K562 (cell line): ENCODE data around the gene CELF4. TPM values are rescaled to one million over a fixed set of nuclear protein-coding genes. Genes with fewer than 3 reads are reported as not detected.

Experiments
- ATAC-seq: fragments of 200-7000 bp; cut with Tn5 transposase; 3 replicates; pipeline ENCODE4 v1.9.1; 2020; ENCODE audit warnings: moderate library complexity
- BruUV-seq: library from RNA; stranded (reverse); fragments of 400-500 nt; replicated peaks from 2 replicates; lab custom pipeline; 2021; lab: Mats Ljungman, UMichigan
- CTCF ChIA-PET: fragments of 300-600 bp; formaldehyde crosslinking; extraction: SDS; loops from one replicate; lab custom pipeline; 2021; ENCODE audit warnings: low intra/inter-chr PET ratio; lab: Yijun Ruan, JAX
- POLR2A ChIA-PET: fragments of 300-600, 350-650 bp; sonication (Branson Sonifier 250); formaldehyde crosslinking; extraction: SDS; loops from one replicate; lab custom pipeline; 2021; ENCODE audit warnings: antibody characterized with exemption, inconsistent platforms; lab: Yijun Ruan, JAX
- DNase-seq, 4 experiments: peaks; one replicate each; pipeline versions ENCODE4 v3.0.0 to v3.0.0-alpha.2; 2011 to 2018; ENCODE audit warnings: low spot score in 3 of 4, mixed read lengths in 3 of 4; ENCODE audit errors: extremely low read depth in 1 of 4
- FAIRE-seq: peaks from 2 replicates; lab custom pipeline; 2011; peaks lifted over from hg19 to GRCh38; lab: Jason Lieb, UNC
- H2AFZ ChIP-seq: 2 replicates; pipeline ENCODE4 v1.6.0; 2011; ENCODE audit warnings: low read depth, low read length, control low read depth, inconsistent platforms
- H3K27ac ChIP-seq: fragments of 200-600 bp; 3 replicates; pipeline ENCODE4 v1.8.0; 2011; ENCODE audit warnings: low read depth, mild to moderate bottlenecking, control low read depth, inconsistent platforms, low read length, moderate library complexity, mixed read lengths; ENCODE audit errors: extremely low read depth
- H3K27me3 ChIP-seq, 2 experiments: fragments of 300-600 bp in 1 of 2; 2 replicates in 1 of 2; 3 replicates in 1 of 2; pipeline versions ENCODE4 v1.6.0 to v1.8.0; 2011; ENCODE audit warnings: inconsistent platforms in 2 of 2, low read length in 2 of 2, mild to moderate bottlenecking in 1 of 2, mixed read lengths in 1 of 2, moderate library complexity in 1 of 2; ENCODE audit not compliant: control insufficient read depth in 2 of 2, insufficient read depth in 2 of 2
- H3K36me3 ChIP-seq: fragments of 300-600 bp; 3 replicates; pipeline ENCODE4 v1.8.0; 2011; ENCODE audit warnings: mild to moderate bottlenecking, low read length, inconsistent platforms; ENCODE audit not compliant: control insufficient read depth, insufficient read depth
- H3K4me1 ChIP-seq, 2 experiments: fragments of 200-600 bp in 1 of 2; replicated peaks in 1 of 2; 2 replicates in 1 of 2; 3 replicates in 1 of 2; pipeline versions ENCODE4 v1.5.1 to v1.8.0; 2011; ENCODE audit warnings: inconsistent platforms in 2 of 2, low read length in 2 of 2, mild to moderate bottlenecking in 1 of 2, mixed read lengths in 1 of 2, moderate library complexity in 1 of 2; ENCODE audit not compliant: control insufficient read depth in 2 of 2, insufficient read depth in 2 of 2
- H3K4me2 ChIP-seq: 2 replicates; pipeline ENCODE4 v1.6.1; 2011; ENCODE audit warnings: low read length, control low read depth, inconsistent platforms, mixed read lengths; ENCODE audit not compliant: insufficient read depth
- H3K4me3 ChIP-seq: fragments of 200-600 bp; sonication (generic), shearing (Covaris generic); 2 replicates; pipeline ENCODE4 v1.5.1; 2016; ENCODE audit warnings: control low read depth, inconsistent platforms
- H3K79me2 ChIP-seq: fragments of 200-600 bp; 3 replicates; pipeline ENCODE4 v1.8.0; 2011; ENCODE audit warnings: low read length, inconsistent platforms; ENCODE audit not compliant: control insufficient read depth, insufficient read depth
- H3K9ac ChIP-seq, 2 experiments: 2 replicates each; pipeline versions ENCODE4 v1.6.0 to v1.6.1; 2011; ENCODE audit warnings: low read depth in 2 of 2, low read length in 2 of 2, control low read depth in 1 of 2, inconsistent platforms in 1 of 2, mild to moderate bottlenecking in 1 of 2, mixed read lengths in 1 of 2; ENCODE audit not compliant: insufficient read depth in 1 of 2
- H3K9me1 ChIP-seq: one replicate; pipeline ENCODE4 v1.6.0; 2011; ENCODE audit warnings: inconsistent platforms, mild to moderate bottlenecking, low read length, moderate library complexity; ENCODE audit not compliant: control insufficient read depth, insufficient read depth
- H3K9me3 ChIP-seq: replicated peaks from 2 replicates; pipeline ENCODE4 v1.5.1; 2011; ENCODE audit warnings: low read depth, low read length, inconsistent platforms; ENCODE audit not compliant: control insufficient read depth, insufficient read depth
- H4K20me1 ChIP-seq: replicated peaks from 2 replicates; pipeline ENCODE4 v1.6.1; 2011; ENCODE audit warnings: low read length, inconsistent platforms, mixed read lengths; ENCODE audit not compliant: control insufficient read depth, insufficient read depth
- ARID2 ChIP-seq: fragments of 450-650 bp; IDR thresholded peaks from 2 replicates; pipeline ENCODE4 v1.6.1; 2017; ENCODE audit warnings: antibody characterized with exemption, mild to moderate bottlenecking
- CTCF ChIP-seq, 3 experiments: IDR thresholded peaks in 2 of 3; conservative IDR thresholded peaks in 1 of 3; 2 replicates each; pipeline ENCODE4 v1.5.1; 2011 to 2012; ENCODE audit warnings: low read length in 3 of 3, mild to moderate bottlenecking in 3 of 3, control low read depth in 2 of 3, improper control_type of control experiment in 1 of 3, inconsistent platforms in 1 of 3, low read depth in 1 of 3, mixed read lengths in 1 of 3, moderate library complexity in 1 of 3; ENCODE audit not compliant: insufficient read depth in 2 of 3
- KDM5B ChIP-seq: fragments of 200-600 bp; sonication (generic); IDR thresholded peaks from 2 replicates; pipeline ENCODE4 v1.6.1; 2012; ENCODE audit warnings: low read depth, mild to moderate bottlenecking, moderate library complexity, low read length, control low read depth, inconsistent platforms; ENCODE audit not compliant: insufficient replicate concordance
- MTF1 ChIP-seq: fragments of 250-450 bp; sonication (Bioruptor Pico); IDR thresholded peaks from 2 replicates; pipeline ENCODE4 v1.9.0; 2021; ENCODE audit warnings: moderate library complexity, mild to moderate bottlenecking, inconsistent platforms, borderline replicate concordance
- RAD21 ChIP-seq, 2 experiments: fragments of 250-450 bp in 1 of 2; fragments of 450-650 bp in 1 of 2; sonication (Bioruptor Pico) in 1 of 2; formaldehyde crosslinking in 1 of 2; IDR thresholded peaks in 1 of 2; conservative IDR thresholded peaks in 1 of 2; 2 replicates each; pipeline versions ENCODE4 v1.4.0 to v1.8.0; 2020 to 2022; ENCODE audit warnings: mild to moderate bottlenecking in 2 of 2, moderate library complexity in 1 of 2
- REST ChIP-seq, 2 experiments: fragments of 450-650 bp; formaldehyde crosslinking in 1 of 2; IDR thresholded peaks; 2 replicates each; pipeline versions ENCODE4 v1.4.0 to v1.6.1; 2014 to 2020; ENCODE audit warnings: mild to moderate bottlenecking in 2 of 2, borderline replicate concordance in 1 of 2, low read depth in 1 of 2
- SNIP1 ChIP-seq: fragments of 450-650 bp; IDR thresholded peaks from 2 replicates; pipeline ENCODE4 v1.7.1; 2017; ENCODE audit warnings: low read depth, mild to moderate bottlenecking
- WGBS: fragments of 100-300 bp; shearing (Covaris generic); methylation state at CpG from one replicate; pipeline ENCODE4 v1.1.6; 2016; ENCODE audit warnings: low coverage, mixed read lengths; ENCODE audit not compliant: insufficient coverage; ENCODE audit errors: missing lambda C conversion rate; 5-methylcytosine and 5-hydroxymethylcytosine counted together
- in situ Hi-C: fragments of 300-500 bp; cut with MboI; formaldehyde crosslinking; loops from 4 replicates; pipeline ENCODE4 v1.15.0; 2018; ENCODE audit warnings: inconsistent platforms, mixed read lengths
- intact Hi-C: fragments of 100-400 bp; cut with micrococcal nuclease; formaldehyde crosslinking; loops from 2 replicates; pipeline ENCODE4 v1.14.2; 2022
- polyA plus RNA-seq, 8 experiments: library from polyadenylated mRNA; depleted of rRNA in 4 of 8; stranded (reverse) in 5 of 8; unstranded in 3 of 8; fragments of >200 nt; fragmentation: Nextera tagmentation in 2 of 8; fragmentation: Illumina TruSeq in 1 of 8; extraction: Ambion mirVana in 2 of 8; extraction: Trizol in 1 of 8; gene quantifications; 2 replicates each; pipeline versions ENCODE4 v1.2.1 to v1.2.3, GENCODE V29; 2011 to 2014; ENCODE audit warnings: inconsistent platforms in 1 of 8, missing spikeins in 1 of 8
- total RNA-seq, 7 experiments: library from RNA; depleted of rRNA in 6 of 7; stranded (reverse); fragments of >200 nt in 6 of 7; fragmentation: Illumina TruSeq in 2 of 7; extraction: Trizol in 2 of 7; gene quantifications; 2 replicates each; pipeline versions ENCODE4 v1.2.1 to v1.2.3, GENCODE V29; 2011 to 2021; ENCODE audit warnings: low replicate concordance in 1 of 7

Gene CELF4
- total and polyA plus RNA-seq, 9 of the 15 experiments (the other 6 are each of a cell fraction or from before 2014, with no cell fraction given), result 0.04 to 0.24 (median 0.07) TPM; not detected in 3

- no peaks in the 10 kb centered on the region for H3K36me3 ChIP-seq
- H4K20me1 ChIP-seq, result no peaks in the 10 kb centered on the region
- peak; percentile 25; the same call in 1 of the 2 replicates for TF ChIP-seq REST (IDR thresholded peaks at IDR 0.05; ENCODE audit: borderline replicate concordance)
- TF ChIP-seq REST (CRISPR knock-in tag; IDR thresholded peaks at IDR 0.05; ENCODE audit: low read depth), result no peak
- TF ChIP-seq MTF1 (CRISPR knock-in tag), result no peak
- TF ChIP-seq KDM5B, result no peak
- TF ChIP-seq ARID2, result peak; percentile 38; the same call in 1 of the 2 replicates
- TF ChIP-seq SNIP1, result no peak
- TF ChIP-seq CTCF (IDR thresholded peaks at IDR 0.05 in 2 of 3, conservative IDR thresholded peaks at IDR 0.05 in 1 of 3; ENCODE audit: insufficient read depth in 2 of 3, low read depth in 1 of 3, low read length in 3 of 3), result peak; percentile 22 to 47 (median 35); a peak in 3 of 6 replicates
- peak in 1 of 2 experiments; percentile 29; a peak in 1 of 4 replicates for TF ChIP-seq RAD21 (CRISPR knock-in tag; conservative IDR thresholded peaks at IDR 0.05 in 1 of 2, IDR thresholded peaks at IDR 0.05 in 1 of 2)
- TF ChIP-seq, all 486 proteins: peak for 4
- FAIRE-seq, result peak; percentile 46
- H3K9me1 ChIP-seq, result no peaks in the 10 kb centered on the region
- no peak overlapping the region for H2AFZ ChIP-seq
- no TSS peak for BruUV-seq
- no peaks in the 10 kb centered on the region for H3K79me2 ChIP-seq
- H3K27me3 ChIP-seq, result peaks cover 0 to 25% of the 10 kb centered on the region in 2 experiments; a peak in 1 of 5 replicates
- H3K27ac ChIP-seq, result no peak overlapping the region
- no peak overlapping the region for H3K4me3 ChIP-seq
- ChIA-PET POLR2A (interaction anchor here (0.6 kb wide), 2 partner anchors 400 to 1007 kb away, joined by 3 read pairs; no protein-coding TSS in a partner anchor), CTCF (no interaction called here)
- WGBS, result 0% methylated on average over 3 of the region's 3 CpGs
- in situ Hi-C loops, result no loop called here
- peak in 3 of 4 experiments; percentile 32 to 37 (median 35) for DNase-seq
- intact Hi-C loops, result no loop called here
- H3K4me1 ChIP-seq, result no peaks in the 10 kb centered on the region
- H3K9me3 ChIP-seq, result no peaks in the 10 kb centered on the region
- peak; percentile 67 for ATAC-seq
- no peak overlapping the region for H3K4me2 ChIP-seq
- no peak overlapping the region for H3K9ac ChIP-seq
These were observed 230.2 kb downstream of the CELF4 start for GRCh38 chr18:37335409-37335736.
